ENCODE measurements around the gene NOS2.
A peak's percentile ranks its signal among the peaks of the same experiment; 100 is the strongest.

The NOS2 gene

GRCh38 chr17:27783440-27784350 is 16.6 kb downstream of the NOS2 start:
- H3K9me3 Mint-ChIP-seq: no peaks in the 10 kb centered on the region
- no peaks in the 10 kb centered on the region for H3K27me3 Mint-ChIP-seq
- no peak for DNase-seq
- H3K4me3 Mint-ChIP-seq: no peak overlapping the region
- H3K36me3 Mint-ChIP-seq (ENCODE audit: low read depth): no peaks in the 10 kb centered on the region
- no peaks in the 10 kb centered on the region for H3K4me1 Mint-ChIP-seq
- no peak overlapping the region for H3K27ac Mint-ChIP-seq
- no peak for ATAC-seq

GRCh38 chr17:27782791-27783206 is 17.5 kb downstream of the NOS2 start:
- Mint-ChIP-seq H3K4me3 (no peak overlapping the region), H3K27me3 (no peaks in the 10 kb centered on the region)
- no peak for DNase-seq

GRCh38 chr17:27780828-27781404 is 19.4 kb downstream of the NOS2 start:
- no peaks in the 10 kb centered on the region for H3K9me3 Mint-ChIP-seq

More at GRCh38 chr17:27782791-27783206, 17.5 kb downstream of the NOS2 start:
- Mint-ChIP-seq H3K9me3 (no peaks in the 10 kb centered on the region), H3K27ac (no peak overlapping the region), H3K4me1 (no peaks in the 10 kb centered on the region), H3K36me3 (ENCODE audit: low read depth) (no peaks in the 10 kb centered on the region)
- ATAC-seq: no peak

GRCh38 chr17:27780092-27780827 is 20.1 kb downstream of the NOS2 start:
- no peaks in the 10 kb centered on the region for H3K4me1 Mint-ChIP-seq
- no peak overlapping the region for H3K27ac Mint-ChIP-seq
- H3K9me3 Mint-ChIP-seq: no peaks in the 10 kb centered on the region
- no peaks in the 10 kb centered on the region for H3K27me3 Mint-ChIP-seq
- DNase-seq: no peak
- no peak overlapping the region for H3K4me3 Mint-ChIP-seq
- H3K36me3 Mint-ChIP-seq (ENCODE audit: low read depth): no peaks in the 10 kb centered on the region
- no peak for ATAC-seq

More at GRCh38 chr17:27780828-27781404, 19.4 kb downstream of the NOS2 start:
- Mint-ChIP-seq H3K27ac (no peak overlapping the region), H3K36me3 (ENCODE audit: low read depth) (no peaks in the 10 kb centered on the region), H3K27me3 (no peaks in the 10 kb centered on the region), H3K4me3 (no peak overlapping the region), H3K4me1 (no peaks in the 10 kb centered on the region)
- DNase-seq (no peak), ATAC-seq (no peak)

- Mint-ChIP-seq H3K9me3 (no peaks in the 10 kb centered on the region), H3K36me3 (ENCODE audit: low read depth) (no peaks in the 10 kb centered on the region), H3K27me3 (no peaks in the 10 kb centered on the region), H3K4me3 (no peak overlapping the region), H3K27ac (no peak overlapping the region), H3K4me1 (no peaks in the 10 kb centered on the region)
- no peak for ATAC-seq
- DNase-seq: no peak
Observed at GRCh38 chr17:27778183-27778582, 22.1 kb downstream of the NOS2 start.

GRCh38 chr17:27776882-27777624 is 23.3 kb downstream of the NOS2 start:
- no peaks in the 10 kb centered on the region for H3K27me3 Mint-ChIP-seq
- H3K36me3 Mint-ChIP-seq (ENCODE audit: low read depth): no peaks in the 10 kb centered on the region
- ATAC-seq: no peak
- H3K27ac Mint-ChIP-seq: no peak overlapping the region
- H3K4me1 Mint-ChIP-seq: no peaks in the 10 kb centered on the region
- DNase-seq: no peak
- no peak overlapping the region for H3K4me3 Mint-ChIP-seq
- H3K9me3 Mint-ChIP-seq: no peaks in the 10 kb centered on the region

- no peak overlapping the region for H3K4me3 Mint-ChIP-seq
- no peak overlapping the region for H3K27ac Mint-ChIP-seq
- H3K27me3 Mint-ChIP-seq: no peaks in the 10 kb centered on the region
- no peaks in the 10 kb centered on the region for H3K4me1 Mint-ChIP-seq
- no peaks in the 10 kb centered on the region for H3K36me3 Mint-ChIP-seq (ENCODE audit: low read depth)
- DNase-seq (no peak), ATAC-seq (no peak)
- H3K9me3 Mint-ChIP-seq: no peaks in the 10 kb centered on the region
Observed at GRCh38 chr17:27771586-27771985, 28.7 kb downstream of the NOS2 start.

GRCh38 chr17:27770877-27771276 is 29.5 kb downstream of the NOS2 start:
- Mint-ChIP-seq H3K9me3 (no peaks in the 10 kb centered on the region), H3K4me3 (no peak overlapping the region)

GRCh38 chr17:27768858-27769410 is 31.4 kb downstream of the NOS2 start:
- Mint-ChIP-seq H3K9me3 (no peaks in the 10 kb centered on the region), H3K4me1 (peaks cover 2% of the 10 kb centered on the region), H3K27ac (no peak overlapping the region), H3K36me3 (ENCODE audit: low read depth) (no peaks in the 10 kb centered on the region), H3K4me3 (no peak overlapping the region), H3K27me3 (no peaks in the 10 kb centered on the region)
- no peak for ATAC-seq
- no peak for DNase-seq

More at GRCh38 chr17:27770877-27771276, 29.5 kb downstream of the NOS2 start:
- no peak overlapping the region for H3K27ac Mint-ChIP-seq
- no peaks in the 10 kb centered on the region for H3K36me3 Mint-ChIP-seq (ENCODE audit: low read depth)
- H3K4me1 Mint-ChIP-seq: peaks cover 2% of the 10 kb centered on the region
- H3K27me3 Mint-ChIP-seq: no peaks in the 10 kb centered on the region
- no peak for ATAC-seq
- DNase-seq: no peak

- no peaks in the 10 kb centered on the region for H3K9me3 Mint-ChIP-seq
- no peaks in the 10 kb centered on the region for H3K36me3 Mint-ChIP-seq (ENCODE audit: low read depth)
- no peaks in the 10 kb centered on the region for H3K27me3 Mint-ChIP-seq
- DNase-seq (no peak), ATAC-seq (no peak)
- no peak overlapping the region for H3K27ac Mint-ChIP-seq
- peaks cover 2% of the 10 kb centered on the region for H3K4me1 Mint-ChIP-seq
- no peak overlapping the region for H3K4me3 Mint-ChIP-seq
Observed at GRCh38 chr17:27766438-27766837, 33.9 kb downstream of the NOS2 start.

- H3K27me3 Mint-ChIP-seq: no peaks in the 10 kb centered on the region
- no peak overlapping the region for H3K4me3 Mint-ChIP-seq
- no peak overlapping the region for H3K27ac Mint-ChIP-seq
- no peak for ATAC-seq
- no peaks in the 10 kb centered on the region for H3K36me3 Mint-ChIP-seq (ENCODE audit: low read depth)
- no peaks in the 10 kb centered on the region for H3K9me3 Mint-ChIP-seq
- H3K4me1 Mint-ChIP-seq: peaks cover 2% of the 10 kb centered on the region
- DNase-seq: no peak
Observed at GRCh38 chr17:27765353-27765752, 35.0 kb downstream of the NOS2 start.

- Mint-ChIP-seq H3K36me3 (ENCODE audit: low read depth) (no peaks in the 10 kb centered on the region), H3K27me3 (no peaks in the 10 kb centered on the region)
- no peak for ATAC-seq
Observed at GRCh38 chr17:27764589-27764988, 35.7 kb downstream of the NOS2 start.

GRCh38 chr17:27762527-27763305 is 37.6 kb downstream of the NOS2 start:
- DNase-seq: peak; percentile 15
- H3K4me3 Mint-ChIP-seq: no peak overlapping the region

More at GRCh38 chr17:27764589-27764988, 35.7 kb downstream of the NOS2 start:
- H3K4me1 Mint-ChIP-seq: peaks cover 2% of the 10 kb centered on the region
- no peaks in the 10 kb centered on the region for H3K9me3 Mint-ChIP-seq
- no peak overlapping the region for H3K27ac Mint-ChIP-seq
- no peak overlapping the region for H3K4me3 Mint-ChIP-seq
- DNase-seq: no peak

More at GRCh38 chr17:27762527-27763305, 37.6 kb downstream of the NOS2 start:
- no peaks in the 10 kb centered on the region for H3K27me3 Mint-ChIP-seq
- H3K9me3 Mint-ChIP-seq: no peaks in the 10 kb centered on the region
- H3K4me1 Mint-ChIP-seq: peaks cover 2% of the 10 kb centered on the region
- no peak overlapping the region for H3K27ac Mint-ChIP-seq
- H3K36me3 Mint-ChIP-seq (ENCODE audit: low read depth): no peaks in the 10 kb centered on the region
- ATAC-seq: no peak
